HFFc6 (cell line): Measurements from ENCODE around the gene MAB21L4. TPM values are rescaled to one million over a fixed set of nuclear protein-coding genes. Genes with fewer than 3 reads are reported as not detected.

Source experiments
- DNase-seq: peaks from one replicate; pipeline ENCODE4 v3.0.0-alpha.2; 2018
- H3K27ac Mint-ChIP-seq: 2 replicates; pipeline ENCODE4 v1.8.0; 2020; ENCODE audit warnings: mild to moderate bottlenecking, mixed read lengths
- H3K27me3 Mint-ChIP-seq: 2 replicates; pipeline ENCODE4 v1.8.0; 2021; ENCODE audit warnings: mild to moderate bottlenecking, moderate library complexity, mixed read lengths; ENCODE audit not compliant: insufficient read depth
- H3K36me3 Mint-ChIP-seq: 2 replicates; pipeline ENCODE4 v1.8.0; 2021; ENCODE audit warnings: low read depth, mixed read lengths
- H3K4me1 Mint-ChIP-seq: 2 replicates; pipeline ENCODE4 v1.8.0; 2020; ENCODE audit warnings: low read depth, mixed read lengths
- H3K4me3 Mint-ChIP-seq: 2 replicates; pipeline ENCODE4 v1.8.0; 2020; ENCODE audit warnings: mild to moderate bottlenecking, moderate library complexity, mixed read lengths
- H3K9me3 Mint-ChIP-seq: 2 replicates; pipeline ENCODE4 v1.8.0; 2020; ENCODE audit warnings: mild to moderate bottlenecking, mixed read lengths
- CTCF ChIP-seq: fragments of 200-600 bp; sonication (generic); IDR thresholded peaks from 2 replicates; pipeline ENCODE4 v1.5.0; 2021; ENCODE audit warnings: antibody characterized with exemption, mild to moderate bottlenecking
- total RNA-seq, 6 experiments: library from RNA; stranded (reverse); fragmentation: NEBNext Ultra II Directional; extraction: Animal tissue kit (Norgen Biotek cat#: 25700); gene quantifications; 2 replicates in 1 of 6; 3 replicates in 5 of 6; pipeline ENCODE4 v1.2.3, GENCODE V29; 2021

Gene MAB21L4
- total RNA-seq, 6 experiments from 2014 or later = not detected

DNA sequence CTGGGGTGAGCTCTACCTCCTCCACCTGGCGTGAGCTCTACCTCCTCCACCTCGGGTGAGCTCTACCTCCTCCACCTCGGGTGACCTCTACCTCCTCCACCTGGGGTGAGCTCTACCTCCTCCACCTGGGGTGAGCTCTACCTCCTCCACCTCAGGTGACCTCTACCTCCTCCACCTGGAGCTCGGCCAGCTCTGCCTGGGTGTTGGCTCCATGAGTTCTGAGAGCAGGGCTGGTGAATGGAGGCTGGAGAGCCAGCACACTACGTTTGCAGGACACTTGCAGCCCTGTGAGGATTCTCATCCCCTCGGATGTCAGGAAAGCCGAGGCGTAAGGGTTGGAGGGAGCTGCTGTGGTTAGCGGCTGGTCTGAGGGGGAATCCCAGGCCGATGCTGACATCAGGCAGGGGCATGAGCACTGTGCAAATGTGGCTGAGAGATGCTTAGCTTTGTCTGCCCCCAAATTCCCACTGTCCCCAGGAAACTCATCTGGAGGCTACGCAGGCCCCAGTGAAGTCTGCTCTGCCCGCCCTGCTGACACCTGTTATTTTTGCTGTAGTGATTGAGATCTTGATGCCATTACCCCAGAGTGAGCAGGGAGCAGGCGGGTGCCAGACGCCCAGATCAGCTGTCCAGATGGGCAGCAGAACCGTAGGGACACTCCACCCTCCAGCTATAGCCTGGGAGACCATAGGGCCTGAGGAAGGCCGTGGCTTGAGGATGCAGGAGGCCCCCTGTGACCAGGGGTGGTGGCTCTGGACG lies 13.4 kb upstream of the MAB21L4 start:
- DNase-seq = no peak
- TF ChIP-seq CTCF = no peak
- H3K9me3 Mint-ChIP-seq = no peaks in the 10 kb centered on the region
- no peak overlapping the region for H3K27ac Mint-ChIP-seq
- H3K4me1 Mint-ChIP-seq = peaks cover 31% of the 10 kb centered on the region
- peaks cover 12% of the 10 kb centered on the region for H3K27me3 Mint-ChIP-seq
- H3K4me3 Mint-ChIP-seq = no peak overlapping the region
- H3K36me3 Mint-ChIP-seq = no peaks in the 10 kb centered on the region

GRCh38 chr2:240906911-240907590 lies 11.1 kb upstream of the MAB21L4 start:
- Mint-ChIP-seq H3K9me3 (no peaks in the 10 kb centered on the region), H3K4me1 (peaks cover 15% of the 10 kb centered on the region), H3K4me3 (no peak overlapping the region), H3K27me3 (peaks cover 22% of the 10 kb centered on the region), H3K36me3 (no peaks in the 10 kb centered on the region), H3K27ac (no peak overlapping the region)
- no peak for DNase-seq
- no peak for TF ChIP-seq CTCF

- Mint-ChIP-seq H3K36me3 (no peaks in the 10 kb centered on the region), H3K4me1 (peaks cover 7% of the 10 kb centered on the region), H3K4me3 (no peak within 1 kb of the TSS), H3K9me3 (no peaks in the 10 kb centered on the region), H3K27me3 (peaks cover 26% of the 10 kb centered on the region), H3K27ac (no peak within 1 kb of the TSS)
- DNase-seq = no peak
- TF ChIP-seq CTCF = no peak
Observed at GRCh38 chr2:240906141-240906910, 10.4 kb upstream of the MAB21L4 start, which contains the start of gene CROCC2. TSS of gene CROCC2 (plus strand) at chr2:240906336. CDS start at chr2:240906514, 178 bp downstream.

GRCh38 chr2:240905176-240905781 lies 9.3 kb upstream of the MAB21L4 start:
- Mint-ChIP-seq H3K36me3 (no peaks in the 10 kb centered on the region), H3K9me3 (no peaks in the 10 kb centered on the region), H3K4me1 (peaks cover under 1% of the 10 kb centered on the region), H3K27me3 (peaks cover 26% of the 10 kb centered on the region), H3K27ac (no peak overlapping the region), H3K4me3 (no peak overlapping the region)
- TF ChIP-seq CTCF = no peak
- DNase-seq = no peak
